Smooth muscle cell (in vitro differentiated cells): ENCODE results near the gene ARHGAP18. TPM values are rescaled to one million over a fixed set of nuclear protein-coding genes. Genes with fewer than 3 reads are reported as not detected.

ENCODE experiments used
- DNase-seq: peaks from one replicate; lab custom pipeline; 2025; ENCODE audit not compliant: unreplicated experiment; lab: John Stamatoyannopoulos, UW
- H2AFZ ChIP-seq: fragments of 200-600 bp; sonication (generic); 2 replicates; pipeline ENCODE4 v1.6.0; 2016; ENCODE audit warnings: antibody characterized with exemption, low read depth, mild to moderate bottlenecking
- H3F3A ChIP-seq: fragments of 200-600 bp; sonication (generic); 2 replicates; pipeline ENCODE4 v1.6.0; 2017; ENCODE audit warnings: antibody characterized with exemption, low read depth
- H3K27ac ChIP-seq: fragments of 200-600 bp; sonication (generic); 2 replicates; pipeline ENCODE4 v1.5.1; 2016; ENCODE audit warnings: low read depth, mild to moderate bottlenecking
- H3K27me3 ChIP-seq: fragments of 200-600 bp; sonication (generic); 2 replicates; pipeline ENCODE4 v1.6.1; 2016; ENCODE audit warnings: low read depth, mild to moderate bottlenecking
- H3K36me3 ChIP-seq: fragments of 200-600 bp; sonication (generic); 2 replicates; pipeline ENCODE4 v1.5.1; 2016; ENCODE audit warnings: low read depth
- H3K4me1 ChIP-seq: fragments of 200-600 bp; sonication (generic); 2 replicates; pipeline ENCODE4 v1.5.1; 2016; ENCODE audit warnings: low read depth
- H3K4me2 ChIP-seq: fragments of 200-600 bp; sonication (generic); 2 replicates; pipeline ENCODE4 v1.6.0; 2016; ENCODE audit warnings: mild to moderate bottlenecking
- H3K4me3 ChIP-seq: fragments of 200-600 bp; sonication (generic); 2 replicates; pipeline ENCODE4 v1.5.1; 2016; ENCODE audit warnings: mild to moderate bottlenecking
- H3K79me2 ChIP-seq: fragments of 200-600 bp; sonication (generic); 2 replicates; pipeline ENCODE4 v1.6.0; 2016; ENCODE audit warnings: low read depth, mild to moderate bottlenecking
- H3K9ac ChIP-seq: fragments of 200-600 bp; sonication (generic); 2 replicates; pipeline ENCODE4 v1.6.0; 2016; ENCODE audit warnings: low read depth
- H3K9me3 ChIP-seq: fragments of 200-600 bp; sonication (generic); replicated peaks from 2 replicates; pipeline ENCODE4 v1.5.1; 2016; ENCODE audit warnings: low read depth
- H4K20me1 ChIP-seq: fragments of 200-600 bp; sonication (generic); 2 replicates; pipeline ENCODE4 v1.6.0; 2016; ENCODE audit warnings: low read depth
- WGBS: methylation state at CpG from one replicate; pipeline ENCODE4 v1.1.7; 2016; ENCODE audit warnings: low lambda C conversion rate; 5-methylcytosine and 5-hydroxymethylcytosine counted together
- polyA plus RNA-seq: library from polyadenylated mRNA; unstranded; fragments of >200 nt; fragmentation: Nextera tagmentation; extraction: Ambion mirVana; gene quantifications from 2 replicates; pipeline ENCODE4 v1.2.1, GENCODE V29; 2016
- total RNA-seq: library from RNA; depleted of rRNA; stranded (reverse); fragments of >200 nt; gene quantifications from 2 replicates; pipeline ENCODE4 v1.2.3, GENCODE V29; 2014
- TF ChIP-seq, protein P1 (sequence below): fragments of 200-600 bp; sonication (generic); IDR thresholded peaks from 2 replicates; pipeline ENCODE4 v1.5.1; 2017; ENCODE audit warnings: borderline replicate concordance, mild to moderate bottlenecking, antibody characterized with exemption; ENCODE audit not compliant: insufficient read depth, poor library complexity, severe bottlenecking

Gene ARHGAP18
- total and polyA plus RNA-seq, 2 experiments from 2014 or later, result 3.2 to 9.6 TPM

DNA sequence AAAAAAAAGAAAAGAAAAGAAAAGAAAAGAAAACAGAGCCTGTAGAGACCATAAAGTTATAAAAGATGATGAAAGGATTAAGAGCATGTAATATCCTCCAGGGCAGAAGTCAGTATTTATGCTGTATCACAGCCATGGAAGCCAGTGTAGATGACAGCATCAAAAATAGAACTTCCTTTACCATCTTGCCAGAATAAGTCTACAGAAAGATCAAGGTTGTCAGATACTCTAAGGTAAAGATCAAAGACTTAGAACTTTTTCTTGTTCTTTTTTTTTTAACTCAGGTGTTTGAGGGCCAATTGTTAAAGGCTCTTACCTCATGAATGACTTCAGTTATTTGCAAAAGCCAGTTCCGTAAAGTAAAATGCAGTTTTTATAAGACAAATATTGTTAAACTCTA, 54.6 kb downstream of the ARHGAP18 start:
- Histone ChIP-seq H3K79me2 (no peaks in the 10 kb centered on the region), H3K36me3 (no peaks in the 10 kb centered on the region), H3K27ac (no peak overlapping the region), H3K4me1 (no peaks in the 10 kb centered on the region), H3K4me2 (no peak overlapping the region), H3K9me3 (no peaks in the 10 kb centered on the region), H2AFZ (no peak overlapping the region), H3F3A (no peaks in the 10 kb centered on the region), H3K9ac (no peak overlapping the region), H4K20me1 (no peaks in the 10 kb centered on the region), H3K27me3 (no peaks in the 10 kb centered on the region), H3K4me3 (no peak overlapping the region)
- TF ChIP-seq, protein P1, sequence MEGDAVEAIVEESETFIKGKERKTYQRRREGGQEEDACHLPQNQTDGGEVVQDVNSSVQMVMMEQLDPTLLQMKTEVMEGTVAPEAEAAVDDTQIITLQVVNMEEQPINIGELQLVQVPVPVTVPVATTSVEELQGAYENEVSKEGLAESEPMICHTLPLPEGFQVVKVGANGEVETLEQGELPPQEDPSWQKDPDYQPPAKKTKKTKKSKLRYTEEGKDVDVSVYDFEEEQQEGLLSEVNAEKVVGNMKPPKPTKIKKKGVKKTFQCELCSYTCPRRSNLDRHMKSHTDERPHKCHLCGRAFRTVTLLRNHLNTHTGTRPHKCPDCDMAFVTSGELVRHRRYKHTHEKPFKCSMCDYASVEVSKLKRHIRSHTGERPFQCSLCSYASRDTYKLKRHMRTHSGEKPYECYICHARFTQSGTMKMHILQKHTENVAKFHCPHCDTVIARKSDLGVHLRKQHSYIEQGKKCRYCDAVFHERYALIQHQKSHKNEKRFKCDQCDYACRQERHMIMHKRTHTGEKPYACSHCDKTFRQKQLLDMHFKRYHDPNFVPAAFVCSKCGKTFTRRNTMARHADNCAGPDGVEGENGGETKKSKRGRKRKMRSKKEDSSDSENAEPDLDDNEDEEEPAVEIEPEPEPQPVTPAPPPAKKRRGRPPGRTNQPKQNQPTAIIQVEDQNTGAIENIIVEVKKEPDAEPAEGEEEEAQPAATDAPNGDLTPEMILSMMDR, result no peak
- no peak for DNase-seq
- 89% methylated on average over 1 of the region's 1 CpG for WGBS

DNA sequence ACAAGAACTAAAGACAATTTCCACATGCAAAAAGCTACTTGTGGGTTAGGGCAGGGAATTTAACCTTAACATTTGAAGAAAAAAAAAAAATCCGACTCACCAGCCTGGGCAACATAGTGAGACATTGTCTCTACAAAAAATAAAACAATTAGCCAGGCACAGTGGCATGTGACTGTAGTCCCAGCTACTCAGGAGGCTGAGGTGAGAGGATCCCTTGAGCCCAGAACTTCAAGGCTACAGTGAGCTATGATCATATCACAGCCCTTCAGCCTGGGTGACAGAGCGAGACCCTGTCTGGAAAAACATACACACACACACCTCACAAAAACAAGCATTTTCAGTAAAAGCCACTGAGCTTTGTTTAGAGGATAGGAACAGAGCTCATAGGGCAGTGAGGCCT, 56.2 kb downstream of the ARHGAP18 start:
- Histone ChIP-seq H3K36me3 (no peaks in the 10 kb centered on the region), H3K79me2 (no peaks in the 10 kb centered on the region), H3K4me3 (no peak overlapping the region), H3F3A (no peaks in the 10 kb centered on the region), H3K4me1 (no peaks in the 10 kb centered on the region), H3K27me3 (no peaks in the 10 kb centered on the region), H3K9me3 (no peaks in the 10 kb centered on the region), H3K9ac (no peak overlapping the region), H4K20me1 (no peaks in the 10 kb centered on the region), H3K4me2 (no peak overlapping the region), H3K27ac (no peak overlapping the region), H2AFZ (no peak overlapping the region)
- TF ChIP-seq, protein P1, result no peak
- DNase-seq, result no peak
- 90% methylated on average over 2 of the region's 2 CpGs for WGBS

GRCh38 chr6:129653229-129653628, 56.7 kb downstream of the ARHGAP18 start:
- no peaks in the 10 kb centered on the region for H3K4me1 ChIP-seq
- no peak overlapping the region for H3K27ac ChIP-seq
- no peak overlapping the region for H3K9ac ChIP-seq
- no peaks in the 10 kb centered on the region for H3K27me3 ChIP-seq
- no peak overlapping the region for H2AFZ ChIP-seq
- no peak for DNase-seq
- H3K4me3 ChIP-seq, result no peak overlapping the region
- TF ChIP-seq, protein P1, result no peak
- H3K9me3 ChIP-seq, result no peaks in the 10 kb centered on the region
- H4K20me1 ChIP-seq, result no peaks in the 10 kb centered on the region
- no peaks in the 10 kb centered on the region for H3K79me2 ChIP-seq
- H3F3A ChIP-seq, result no peaks in the 10 kb centered on the region
- H3K36me3 ChIP-seq, result no peaks in the 10 kb centered on the region
- H3K4me2 ChIP-seq, result no peak overlapping the region
- 85% methylated on average over 2 of the region's 2 CpGs for WGBS

GRCh38 chr6:129651291-129651691, 58.7 kb downstream of the ARHGAP18 start:
- H3K9me3 ChIP-seq, result no peaks in the 10 kb centered on the region
- no peaks in the 10 kb centered on the region for H3K36me3 ChIP-seq
- H4K20me1 ChIP-seq, result no peaks in the 10 kb centered on the region
- no peaks in the 10 kb centered on the region for H3K4me1 ChIP-seq
- no peak overlapping the region for H2AFZ ChIP-seq
- H3K27ac ChIP-seq, result no peak overlapping the region
- H3K9ac ChIP-seq, result no peak overlapping the region
- TF ChIP-seq, protein P1, result no peak
- H3K79me2 ChIP-seq, result no peaks in the 10 kb centered on the region
- no peaks in the 10 kb centered on the region for H3K27me3 ChIP-seq
- no peak overlapping the region for H3K4me3 ChIP-seq
- 68% methylated on average over 2 of the region's 2 CpGs for WGBS
- H3K4me2 ChIP-seq, result no peak overlapping the region
- DNase-seq, result no peak
- H3F3A ChIP-seq, result no peaks in the 10 kb centered on the region
